Sigmoid colon (tissue), 7 donors: ENCODE data around the gene CMSS1. TPM values are rescaled to one million over a fixed set of nuclear protein-coding genes. Genes with fewer than 3 reads are reported as not detected.
"Not testable (repeated sequence)": the region's sequence is repeated elsewhere in the genome, so short reads cannot be mapped to it uniquely, and the experiment has no call there.

ENCODE experiments used
- DNase-seq: peaks from one replicate; pipeline ENCODE4 v3.0.0-alpha.2; 2019
- H3K27ac ChIP-seq, 4 donors: fragments of 200-600 bp; sonication (generic); one replicate each; pipeline ENCODE4 v1.5.1; 2016 to 2019; ENCODE audit warnings: mild to moderate bottlenecking in 1 of 4
- H3K27me3 ChIP-seq, 3 donors: fragments of 200-600 bp; sonication (generic); one replicate each; pipeline ENCODE4 v1.5.1; 2019; ENCODE audit warnings: mild to moderate bottlenecking in 1 of 3
- H3K36me3 ChIP-seq, 4 donors: fragments of 200-600 bp; sonication (generic); one replicate each; pipeline ENCODE4 v1.5.1; 2016 to 2019
- H3K4me1 ChIP-seq, 4 donors: fragments of 200-600 bp; sonication (generic); one replicate each; pipeline ENCODE4 v1.5.1; 2017 to 2019
- H3K4me3 ChIP-seq, 4 donors: fragments of 200-600 bp; sonication (generic); one replicate each; pipeline ENCODE4 v1.5.1; 2017 to 2019; ENCODE audit warnings: mild to moderate bottlenecking in 2 of 4, moderate library complexity in 1 of 4
- H3K9me3 ChIP-seq, 4 donors: fragments of 200-600 bp in 3 of 4; sonication (generic) in 3 of 4; one replicate each; pipeline versions ENCODE4 v1.5.1 to v1.6.1; 2013 to 2019
- EP300 ChIP-seq, 4 donors: sonication (generic); formaldehyde crosslinking; IDR thresholded peaks; one replicate each; pipeline ENCODE4 v1.6.1; 2017; ENCODE audit warnings: antibody characterized with exemption in 4 of 4
- POLR2A ChIP-seq, 2 donors: fragments of 450-650 bp; IDR thresholded peaks; one replicate each; pipeline ENCODE4 v1.6.1; 2016; ENCODE audit warnings: antibody characterized with exemption in 2 of 2, mild to moderate bottlenecking in 2 of 2, moderate library complexity in 2 of 2
- POLR2AphosphoS5 ChIP-seq, 4 donors: sonication (generic); formaldehyde crosslinking; IDR thresholded peaks; one replicate each; pipeline ENCODE4 v1.6.1; 2017; ENCODE audit warnings: antibody characterized with exemption in 4 of 4
- WGBS, 2 donors: extraction: QIAGEN DNeasy Blood & Tissue Kit; methylation state at CpG; one replicate each; pipeline ENCODE4 v1.1.7; 2013; 5-methylcytosine and 5-hydroxymethylcytosine counted together
- intact Hi-C: fragments of 100-400 bp; cut with DNase I; formaldehyde crosslinking; loops from one replicate; pipeline ENCODE4 v1.15.1; 2023
- polyA plus RNA-seq, 3 donors: library from polyadenylated mRNA; stranded (reverse); fragments of 200-250 nt; gene quantifications; one replicate each; pipeline ENCODE4 v1.2.3, GENCODE V29; 2013
- total RNA-seq, 4 donors: library from RNA; depleted of rRNA; stranded (reverse); fragments of >200 nt; gene quantifications; one replicate each; pipeline ENCODE4 v1.1.0, GENCODE V29; 2016
- TF ChIP-seq, protein P1 (sequence below), 4 experiments: fragments of 450-650 bp in 3 of 4; fragments of 200-600 bp in 1 of 4; IDR thresholded peaks; one replicate each; pipeline ENCODE4 v1.5.1; 2016 to 2019; ENCODE audit warnings: antibody characterized with exemption in 4 of 4, mild to moderate bottlenecking in 3 of 4, moderate library complexity in 2 of 4
- donor health status: healthy with polysubstance abuse.
- donor health status: Bipolar disorder and iron deficiency.
- donor health status: healthy.

The CMSS1 gene
- total and polyA plus RNA-seq, 7 donors = 6.0 to 19.4 (median 13.9) TPM

DNA sequence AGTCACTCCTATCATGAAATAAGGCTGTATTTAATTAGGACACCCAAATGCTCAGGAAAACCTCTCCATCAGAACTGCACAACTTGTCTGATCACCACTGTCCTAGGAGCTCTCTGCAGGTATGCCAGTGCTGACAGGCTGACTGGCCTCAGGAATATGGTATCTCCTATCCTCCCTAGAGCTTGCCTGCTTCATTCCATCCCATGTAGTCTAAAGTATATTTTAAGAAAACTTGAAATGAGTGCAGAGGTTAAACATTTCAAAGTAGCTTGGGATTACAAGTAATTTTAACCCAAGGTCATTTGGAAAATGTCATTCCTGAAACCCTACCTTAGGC is 273.0 kb downstream of the CMSS1 start:
- no peaks in the 10 kb centered on the region for H3K36me3 ChIP-seq
- no peaks in the 10 kb centered on the region for H3K9me3 ChIP-seq
- no peaks in the 10 kb centered on the region for H3K27me3 ChIP-seq
- H3K4me1 ChIP-seq = peaks cover 0 to 29% (median 10%) of the 10 kb centered on the region in 4 donors
- H3K27ac ChIP-seq = no peak overlapping the region
- TF ChIP-seq, protein P1, sequence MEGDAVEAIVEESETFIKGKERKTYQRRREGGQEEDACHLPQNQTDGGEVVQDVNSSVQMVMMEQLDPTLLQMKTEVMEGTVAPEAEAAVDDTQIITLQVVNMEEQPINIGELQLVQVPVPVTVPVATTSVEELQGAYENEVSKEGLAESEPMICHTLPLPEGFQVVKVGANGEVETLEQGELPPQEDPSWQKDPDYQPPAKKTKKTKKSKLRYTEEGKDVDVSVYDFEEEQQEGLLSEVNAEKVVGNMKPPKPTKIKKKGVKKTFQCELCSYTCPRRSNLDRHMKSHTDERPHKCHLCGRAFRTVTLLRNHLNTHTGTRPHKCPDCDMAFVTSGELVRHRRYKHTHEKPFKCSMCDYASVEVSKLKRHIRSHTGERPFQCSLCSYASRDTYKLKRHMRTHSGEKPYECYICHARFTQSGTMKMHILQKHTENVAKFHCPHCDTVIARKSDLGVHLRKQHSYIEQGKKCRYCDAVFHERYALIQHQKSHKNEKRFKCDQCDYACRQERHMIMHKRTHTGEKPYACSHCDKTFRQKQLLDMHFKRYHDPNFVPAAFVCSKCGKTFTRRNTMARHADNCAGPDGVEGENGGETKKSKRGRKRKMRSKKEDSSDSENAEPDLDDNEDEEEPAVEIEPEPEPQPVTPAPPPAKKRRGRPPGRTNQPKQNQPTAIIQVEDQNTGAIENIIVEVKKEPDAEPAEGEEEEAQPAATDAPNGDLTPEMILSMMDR (IDR thresholded peaks at IDR 0.05) = peak in 1 of 4 experiments; percentile 2
- no peak for TF ChIP-seq POLR2A (IDR thresholded peaks at IDR 0.05)
- no peak for DNase-seq
- intact Hi-C loops = no loop called here
- H3K4me3 ChIP-seq = no peak overlapping the region

DNA sequence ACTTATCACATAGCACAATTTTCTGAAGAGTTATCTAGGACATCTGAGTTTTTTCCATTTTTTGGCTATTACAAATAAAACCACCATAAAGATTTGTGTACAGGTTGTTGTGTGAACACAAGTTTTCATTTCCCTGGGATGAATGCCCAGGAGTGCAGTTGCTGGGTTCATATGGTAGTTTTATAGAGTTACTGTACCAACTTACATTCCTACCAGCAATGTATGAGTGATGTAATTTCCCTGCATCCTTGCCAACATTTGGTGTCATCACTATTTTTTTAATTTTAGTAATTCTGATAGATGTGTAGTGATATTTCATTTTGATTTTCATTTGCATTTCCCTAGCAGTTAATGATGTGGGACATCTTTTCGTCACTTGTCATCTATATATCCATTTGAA is 276.2 kb downstream of the CMSS1 start:
- peaks cover 0 to 26% (median 14%) of the 10 kb centered on the region in 4 donors for H3K4me1 ChIP-seq
- no peak for DNase-seq
- no peaks in the 10 kb centered on the region for H3K36me3 ChIP-seq
- H3K4me3 ChIP-seq = no peak overlapping the region
- intact Hi-C loops = no loop called here
- no peaks in the 10 kb centered on the region for H3K27me3 ChIP-seq
- H3K9me3 ChIP-seq = no peaks in the 10 kb centered on the region
- 97 to 100% methylated on average over 1 of the region's 1 CpG for WGBS, 2 donors
- H3K27ac ChIP-seq = no peak overlapping the region
- TF ChIP-seq, protein P1 (IDR thresholded peaks at IDR 0.05) = no peak
- TF ChIP-seq POLR2AphosphoS5 (IDR thresholded peaks at IDR 0.05) (no peak), EP300 (IDR thresholded peaks at IDR 0.05) (no peak), POLR2A (IDR thresholded peaks at IDR 0.05) (no peak)

GRCh38 chr3:100096286-100096685 is 278.6 kb downstream of the CMSS1 start:
- 89 to 94% methylated on average over 1 of the region's 1 CpG for WGBS, 2 donors
- intact Hi-C loops, H3K4me3 ChIP-seq, H3K27me3 ChIP-seq, H3K36me3 ChIP-seq, H3K9me3 ChIP-seq, DNase-seq, H3K27ac ChIP-seq: not testable (repeated sequence)
- H3K4me1 ChIP-seq = peaks cover 0 to 28% (median 17%) of the 10 kb centered on the region in 4 donors

- H3K4me3 ChIP-seq = no peak overlapping the region
- no peak for TF ChIP-seq EP300 (IDR thresholded peaks at IDR 0.05)
- no peak for TF ChIP-seq POLR2AphosphoS5 (IDR thresholded peaks at IDR 0.05)
- TF ChIP-seq POLR2A (IDR thresholded peaks at IDR 0.05) = no peak
- TF ChIP-seq, protein P1 (IDR thresholded peaks at IDR 0.05) = no peak
- H3K4me1 ChIP-seq = peaks cover 0 to 28% (median 17%) of the 10 kb centered on the region in 4 donors
- DNase-seq = no peak
- H3K27ac ChIP-seq = peak overlapping the region in 2 of 4 donors; percentile 57 to 62
- WGBS, 2 donors = 94% methylated on average over 2 of the region's 2 CpGs
- intact Hi-C loops = no loop called here
- no peaks in the 10 kb centered on the region for H3K36me3 ChIP-seq
- H3K9me3 ChIP-seq = no peaks in the 10 kb centered on the region
- H3K27me3 ChIP-seq = no peaks in the 10 kb centered on the region
These were observed 279.2 kb downstream of the CMSS1 start for GRCh38 chr3:100096866-100097265.

- Histone ChIP-seq H3K27ac (peak overlapping the region in 3 of 4 donors; percentile 36 to 62 (median 57)), H3K27me3 (no peaks in the 10 kb centered on the region), H3K9me3 (no peaks in the 10 kb centered on the region), H3K36me3 (no peaks in the 10 kb centered on the region), H3K4me1 (peaks cover 0 to 28% (median 18%) of the 10 kb centered on the region in 4 donors), H3K4me3 (no peak overlapping the region)
- intact Hi-C loops = no loop called here
- TF ChIP-seq POLR2AphosphoS5 (IDR thresholded peaks at IDR 0.05) (no peak), POLR2A (IDR thresholded peaks at IDR 0.05) (no peak), EP300 (IDR thresholded peaks at IDR 0.05) (no peak)
- TF ChIP-seq, protein P1 (IDR thresholded peaks at IDR 0.05) = no peak
- no peak for DNase-seq
- 41 to 76% methylated on average over 6 of the region's 6 CpGs for WGBS, 2 donors
These were observed 280.5 kb downstream of the CMSS1 start for GRCh38 chr3:100097919-100098783.
